Right lobe of liver (tissue), 4 donors: Measurements from ENCODE around the gene PCSK4.

Source experiments
- POLR2A ChIP-seq: fragments of 450-650 bp; IDR thresholded peaks from one replicate; pipeline ENCODE4 v1.6.1; 2017; ENCODE audit warnings: antibody characterized with exemption, mild to moderate bottlenecking
- TF ChIP-seq, protein P1 (sequence below), 4 donors: fragments of 200-600 bp in 3 of 4; fragments of 450-650 bp in 1 of 4; IDR thresholded peaks; one replicate each; pipeline versions ENCODE4 v1.5.1 to v1.8.0; 2016 to 2022; ENCODE audit warnings: antibody characterized with exemption in 4 of 4, mild to moderate bottlenecking in 2 of 4
- donor health status: DM: no; HTN: no; CAD: no.
- donor health status: DM: no; HTN: no; CAD: no.
- donor health status: DM: no; HTN: yes; CAD: no.

DNA sequence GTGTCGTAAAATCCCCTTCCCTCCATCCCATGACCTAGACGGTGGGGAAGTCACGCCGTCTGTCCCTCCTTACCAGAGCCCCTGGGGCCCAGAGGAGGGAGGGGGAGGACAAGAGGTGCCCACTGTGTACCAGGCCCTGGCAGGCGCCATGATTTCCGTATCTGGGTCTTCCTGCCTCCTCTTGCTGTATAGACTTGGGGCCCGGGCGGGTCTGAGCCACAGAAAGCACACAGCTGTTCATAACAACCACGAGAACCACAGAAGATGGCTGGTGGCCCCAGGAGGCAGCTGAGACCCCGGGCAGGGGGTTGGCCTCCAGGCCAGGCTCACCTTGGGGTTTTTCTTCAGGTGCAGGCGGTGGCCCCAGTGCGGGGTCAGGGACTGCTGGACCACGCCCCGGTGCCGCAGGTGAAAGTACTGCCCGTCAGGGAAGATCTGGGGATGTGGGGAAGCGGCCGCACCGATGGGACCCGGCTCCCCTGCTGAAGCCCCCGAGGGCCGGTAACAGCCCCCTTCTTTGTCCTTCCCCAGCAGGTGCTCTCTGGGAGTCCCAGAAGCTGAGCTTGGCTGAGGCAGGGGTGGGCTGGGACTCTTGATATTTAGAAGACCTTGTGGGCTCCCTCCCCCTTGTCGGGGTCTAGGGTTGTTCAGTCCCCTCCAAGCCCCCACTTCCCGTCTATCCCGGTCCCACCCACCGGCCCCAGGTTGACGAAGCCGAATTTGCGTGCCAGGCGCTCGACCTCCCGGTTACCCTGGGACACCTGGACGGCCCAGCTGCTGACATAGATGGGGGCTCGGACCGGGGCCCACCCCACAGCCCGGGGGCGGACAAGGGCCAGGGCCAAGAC is 463 bp downstream of the PCSK4 start:
- TF ChIP-seq, protein P1, sequence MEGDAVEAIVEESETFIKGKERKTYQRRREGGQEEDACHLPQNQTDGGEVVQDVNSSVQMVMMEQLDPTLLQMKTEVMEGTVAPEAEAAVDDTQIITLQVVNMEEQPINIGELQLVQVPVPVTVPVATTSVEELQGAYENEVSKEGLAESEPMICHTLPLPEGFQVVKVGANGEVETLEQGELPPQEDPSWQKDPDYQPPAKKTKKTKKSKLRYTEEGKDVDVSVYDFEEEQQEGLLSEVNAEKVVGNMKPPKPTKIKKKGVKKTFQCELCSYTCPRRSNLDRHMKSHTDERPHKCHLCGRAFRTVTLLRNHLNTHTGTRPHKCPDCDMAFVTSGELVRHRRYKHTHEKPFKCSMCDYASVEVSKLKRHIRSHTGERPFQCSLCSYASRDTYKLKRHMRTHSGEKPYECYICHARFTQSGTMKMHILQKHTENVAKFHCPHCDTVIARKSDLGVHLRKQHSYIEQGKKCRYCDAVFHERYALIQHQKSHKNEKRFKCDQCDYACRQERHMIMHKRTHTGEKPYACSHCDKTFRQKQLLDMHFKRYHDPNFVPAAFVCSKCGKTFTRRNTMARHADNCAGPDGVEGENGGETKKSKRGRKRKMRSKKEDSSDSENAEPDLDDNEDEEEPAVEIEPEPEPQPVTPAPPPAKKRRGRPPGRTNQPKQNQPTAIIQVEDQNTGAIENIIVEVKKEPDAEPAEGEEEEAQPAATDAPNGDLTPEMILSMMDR (IDR thresholded peaks at IDR 0.05), result no peak
- TF ChIP-seq POLR2A, result no peak
